LoVo (cell line): ENCODE measurements around the gene TTLL6.
"Not testable (repeated sequence)": the region's sequence is repeated elsewhere in the genome, so short reads cannot be mapped to it uniquely, and the experiment has no call there.

ENCODE experiments used
- DNase-seq: peaks from one replicate; pipeline ENCODE4 v3.0.0-alpha.2; 2016; ENCODE audit warnings: low spot score

The TTLL6 gene

DNA sequence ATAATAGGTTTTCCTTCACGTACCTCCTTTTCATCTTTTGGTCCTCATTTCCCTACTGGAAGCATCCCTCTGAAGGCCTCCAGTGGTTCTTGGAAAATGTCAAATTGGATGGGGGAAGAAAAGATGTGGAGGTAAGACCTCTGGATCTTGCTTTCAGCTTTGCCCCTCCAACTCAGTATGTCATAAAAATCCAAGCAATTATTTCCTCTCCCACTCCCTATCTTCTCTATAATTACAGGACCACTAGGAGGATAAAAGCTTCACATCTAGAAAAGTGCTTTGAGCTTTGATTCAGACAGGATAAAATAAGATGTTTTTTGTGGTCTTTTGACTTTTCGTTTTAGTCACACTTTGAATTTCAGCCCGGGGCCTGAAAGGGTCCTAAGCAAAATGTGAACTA is 1.7 kb downstream of the TTLL6 start:
- no peak for DNase-seq

DNA sequence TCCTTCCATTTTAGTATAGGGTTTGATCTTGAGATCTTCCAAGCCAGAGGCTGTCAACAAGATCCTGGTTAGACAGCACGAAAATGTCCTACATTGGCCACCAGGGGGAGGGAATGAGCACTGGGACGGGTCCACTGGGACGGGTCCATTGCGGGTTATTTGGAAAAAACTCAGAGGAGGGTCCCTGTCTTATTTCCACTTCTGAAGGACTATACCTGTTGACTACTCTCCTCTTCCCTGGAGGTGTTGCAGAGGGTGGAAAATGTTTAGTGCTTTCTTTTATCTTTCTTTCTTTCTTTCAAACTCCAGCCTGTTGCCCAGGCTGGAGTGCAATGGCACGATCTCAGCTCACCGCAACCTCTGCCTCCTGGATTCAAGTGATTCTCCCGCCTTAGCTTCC is 2.5 kb downstream of the TTLL6 start:
- peak; percentile 62 for DNase-seq

DNA sequence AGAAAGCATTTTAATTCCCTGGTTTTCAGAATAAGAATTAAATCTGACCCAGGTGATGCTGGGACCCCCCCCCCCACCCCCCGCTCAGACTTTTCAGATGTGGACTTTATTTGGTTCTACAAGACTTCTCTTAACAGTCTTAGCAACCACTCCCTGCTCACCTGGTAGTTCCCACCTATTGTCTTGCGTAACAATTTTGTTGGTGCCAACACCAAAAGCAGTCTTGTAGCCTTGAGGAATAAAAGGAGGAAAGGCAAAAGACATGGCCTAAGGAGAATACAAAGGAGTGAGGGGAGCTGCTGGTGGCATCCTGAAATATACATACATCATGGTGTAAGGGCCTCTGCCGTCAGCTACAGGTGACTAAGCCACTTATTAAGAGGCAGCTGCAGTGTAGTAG is 5.0 kb downstream of the TTLL6 start:
- DNase-seq, result no peak

DNA sequence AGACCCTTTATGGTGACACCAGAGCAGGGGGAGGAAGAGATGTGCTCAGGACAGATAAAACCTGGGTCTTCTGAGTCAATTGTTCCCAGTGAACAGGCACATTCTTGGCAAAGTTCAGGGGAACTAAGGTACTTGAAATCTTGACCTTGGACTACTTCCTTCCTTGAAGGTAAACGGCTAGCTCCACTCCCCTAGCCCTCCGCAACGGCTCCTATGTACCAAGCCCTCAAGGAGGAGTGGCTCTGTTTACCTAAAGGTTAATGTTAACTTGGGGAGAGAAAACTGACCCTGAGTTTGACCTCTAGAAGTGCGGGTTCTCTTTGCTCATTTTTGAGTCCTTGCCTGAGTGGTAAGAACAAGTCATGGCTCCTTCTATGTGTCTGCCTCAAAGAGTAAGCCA is 7.8 kb downstream of the TTLL6 start:
- peak; percentile 63 for DNase-seq

DNA sequence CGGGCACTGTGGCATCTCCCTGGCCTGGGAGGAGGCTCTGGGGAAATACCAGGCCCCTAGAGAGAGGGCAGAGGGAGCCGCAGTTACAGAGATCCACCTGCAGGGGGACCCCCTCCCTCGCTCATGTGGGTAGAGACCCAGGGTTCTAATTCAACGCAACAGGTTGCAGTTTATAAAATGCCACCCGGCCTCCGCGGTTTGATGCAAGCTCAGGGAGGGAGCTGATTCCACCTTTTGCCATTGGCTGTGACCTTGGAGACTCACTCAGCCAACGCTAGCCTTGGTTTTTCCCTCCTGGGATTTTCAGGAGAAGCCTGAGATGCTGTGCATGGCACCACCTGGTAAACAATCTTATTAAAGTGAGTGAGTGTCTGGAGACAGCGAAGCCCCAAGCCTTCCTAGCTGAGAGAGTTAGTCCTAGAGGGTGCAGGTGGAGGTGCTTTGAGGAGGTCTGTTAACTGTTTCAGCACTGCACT is 12.1 kb downstream of the TTLL6 start:
- peak; percentile 63 for DNase-seq

DNA sequence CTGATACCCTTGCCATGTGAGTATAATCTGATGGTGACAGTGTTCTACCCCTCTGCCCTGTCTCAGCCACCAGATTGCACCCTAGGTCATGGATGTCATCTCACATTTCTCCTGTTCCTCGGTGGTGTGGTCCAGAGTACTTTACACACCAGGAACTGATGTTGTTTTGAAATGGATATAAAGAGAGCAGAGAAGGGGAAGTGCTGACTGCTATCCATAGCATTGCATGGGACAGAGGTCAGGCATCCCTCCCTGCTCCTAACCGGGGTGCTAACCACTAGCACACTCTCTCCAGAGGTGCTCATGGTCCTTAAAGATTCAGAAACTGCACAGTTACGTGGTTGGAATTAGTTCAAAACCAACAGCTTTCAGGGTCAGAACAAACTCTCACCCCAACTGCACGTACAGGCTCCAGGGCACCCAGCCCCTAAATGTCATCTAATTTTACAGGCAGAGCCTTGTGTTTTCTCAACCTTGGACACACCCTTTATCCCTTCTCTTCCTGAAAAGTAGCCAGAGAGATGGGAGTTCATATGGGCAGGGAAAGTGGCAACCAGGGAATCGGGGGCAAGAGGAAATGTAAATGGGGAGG is 16.3 kb downstream of the TTLL6 start:
- DNase-seq, result no peak

GRCh38 chr17:48799069-48799723 is 17.8 kb downstream of the TTLL6 start:
- no peak for DNase-seq

DNA sequence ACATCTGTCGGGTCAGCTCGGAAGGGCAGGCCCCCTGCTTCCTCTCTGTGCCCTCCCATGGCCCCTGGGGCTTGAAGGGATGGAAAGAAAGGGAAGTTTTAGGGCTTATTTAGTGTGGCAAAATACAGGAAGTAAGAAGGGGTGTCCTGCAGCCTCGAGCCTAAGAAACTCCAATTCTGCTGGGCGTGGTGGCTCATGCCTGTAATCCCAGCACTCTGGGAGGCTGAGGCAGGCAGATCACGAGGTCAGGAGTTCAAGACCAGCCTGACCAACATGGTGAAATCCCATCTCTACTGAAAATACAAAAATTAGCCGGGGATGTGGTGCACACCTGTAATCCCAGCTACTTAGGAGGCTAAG is 20.9 kb downstream of the TTLL6 start:
- DNase-seq, result not testable (repeated sequence)

GRCh38 chr17:48795444-48796162 is 21.4 kb downstream of the TTLL6 start:
- DNase-seq, result peak; percentile 84

GRCh38 chr17:48792033-48792798 is 24.8 kb downstream of the TTLL6 start:
- no peak for DNase-seq

- DNase-seq, result peak; percentile 89
These were observed 25.6 kb downstream of the TTLL6 start for GRCh38 chr17:48791128-48792032.

DNA sequence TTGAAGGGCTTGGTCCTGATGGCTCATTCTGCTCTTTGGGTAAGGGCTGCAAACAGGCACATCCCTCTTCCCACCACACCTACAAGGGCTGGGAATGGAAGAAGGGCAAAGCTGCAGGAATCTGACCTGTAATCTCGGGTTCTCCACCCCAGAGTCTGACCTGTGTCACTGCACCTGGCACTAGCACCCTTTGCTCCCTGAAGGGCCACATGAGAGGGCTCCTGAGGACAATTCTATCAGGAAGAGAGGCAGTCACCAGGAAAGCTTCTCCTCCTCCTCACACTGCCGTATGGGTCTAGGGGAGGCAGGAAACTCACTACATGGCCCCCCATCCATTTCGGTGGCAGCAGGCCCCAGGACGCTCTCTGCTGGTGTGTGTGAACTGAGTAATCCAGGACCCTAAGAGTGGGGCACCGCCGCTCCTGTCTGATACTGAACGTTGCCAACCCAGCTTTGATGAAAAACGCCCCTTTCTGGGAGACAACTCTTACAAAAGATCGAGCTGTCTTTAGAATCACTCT is 26.4 kb downstream of the TTLL6 start:
- DNase-seq, result no peak

GRCh38 chr17:48787828-48788227 is 29.2 kb downstream of the TTLL6 start:
- DNase-seq, result no peak

DNA sequence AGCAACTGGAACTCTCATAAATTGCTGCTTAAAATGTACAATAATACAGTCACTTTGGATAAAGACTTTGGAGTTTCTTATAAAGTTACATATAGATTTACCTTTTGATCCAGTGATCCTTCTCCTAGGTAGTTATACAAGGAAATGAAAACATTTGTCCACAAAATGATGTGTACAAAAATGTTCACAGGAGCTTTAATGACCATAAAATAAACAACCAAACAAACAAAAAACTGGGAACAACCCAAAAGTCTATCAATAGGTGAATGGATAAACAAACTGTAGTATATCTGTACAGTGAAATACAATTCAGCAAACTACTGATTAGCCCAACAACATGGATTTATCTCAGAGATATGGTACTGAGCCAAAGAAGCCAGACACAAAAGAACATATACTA is 37.6 kb downstream of the TTLL6 start:
- no peak for DNase-seq

GRCh38 chr17:48776602-48777001 is 40.4 kb downstream of the TTLL6 start:
- DNase-seq, result no peak

DNA sequence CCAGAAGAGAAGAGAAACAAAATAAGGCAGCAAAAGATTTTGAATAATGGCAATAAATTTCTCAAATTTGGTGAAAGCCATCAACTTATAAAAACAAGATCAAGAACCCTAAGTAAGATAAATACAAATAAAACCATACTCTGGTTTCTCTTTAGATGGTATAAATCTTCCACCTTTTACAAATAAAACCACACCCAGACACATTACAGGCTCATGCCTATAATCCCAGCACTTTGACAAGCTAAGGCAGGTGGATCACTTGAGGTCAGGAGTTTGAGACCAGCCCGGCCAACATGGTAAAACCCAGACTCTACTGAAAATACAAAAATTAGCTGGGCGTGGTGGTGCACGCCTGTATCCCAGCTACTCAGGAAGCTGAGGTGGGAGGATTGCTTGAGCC is 43.8 kb downstream of the TTLL6 start:
- DNase-seq, result no peak

DNA sequence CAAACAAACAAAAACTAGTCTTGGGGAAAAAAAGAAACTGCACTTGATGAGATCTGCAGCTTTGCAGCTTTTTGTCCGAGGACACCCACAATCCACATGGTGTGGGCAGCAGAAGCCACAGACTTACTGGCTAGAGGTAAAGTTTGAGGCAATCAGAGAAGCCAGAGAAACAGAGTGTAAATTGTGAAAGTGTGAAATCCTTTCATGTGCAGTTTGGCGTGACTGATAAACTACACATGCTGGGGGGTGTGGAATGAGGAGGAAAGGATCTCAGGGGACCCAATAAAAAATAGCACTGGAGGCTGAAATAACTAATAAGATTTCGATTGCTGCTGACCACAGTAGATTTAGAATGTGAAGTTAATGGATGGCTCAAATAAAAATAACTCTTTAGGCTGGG is 46.1 kb downstream of the TTLL6 start:
- DNase-seq, result no peak

GRCh38 chr17:48769009-48769675 is 47.9 kb downstream of the TTLL6 start:
- DNase-seq, result no peak

- no peak for DNase-seq
These were observed 49.7 kb downstream of the TTLL6 start for GRCh38 chr17:48767263-48767774.

- DNase-seq, result no peak
These were observed 55.9 kb downstream of the TTLL6 start for GRCh38 chr17:48761114-48761513.

DNA sequence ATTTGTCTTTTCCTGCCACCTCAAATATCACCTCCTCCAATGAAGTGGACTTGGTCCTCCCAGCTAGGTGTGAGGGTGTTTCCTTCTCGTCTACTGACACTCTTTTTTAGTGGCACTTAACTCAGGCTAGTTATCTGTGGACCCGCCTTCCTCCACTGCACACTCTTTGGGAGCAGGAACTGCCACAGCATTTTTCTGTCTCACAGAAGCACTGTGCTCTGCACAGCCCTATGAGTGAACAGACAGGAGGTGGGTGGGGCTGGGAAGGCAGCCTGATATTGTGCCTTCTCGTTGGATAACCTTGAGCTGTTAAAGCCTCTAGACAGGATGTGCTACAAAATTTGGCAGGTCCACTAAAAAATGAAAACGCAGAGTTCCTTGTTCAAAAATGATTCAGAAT is 56.6 kb downstream of the TTLL6 start:
- DNase-seq, result no peak
